Fibroblast of lung (primary cell): Measurements from ENCODE around the gene RPL19. TPM values are rescaled to one million over a fixed set of nuclear protein-coding genes. Genes with fewer than 3 reads are reported as not detected.

Experiments
- DNase-seq, 2 donors: peaks; one replicate each; pipeline versions ENCODE4 v3.0.0 to v3.0.0-alpha.2; 2010; ENCODE audit warnings: low read depth in 2 of 2
- H2AFZ ChIP-seq: 2 replicates; pipeline ENCODE4 v1.5.1; 2012; ENCODE audit warnings: low read length, control low read depth, inconsistent platforms
- H3K27ac ChIP-seq: 2 replicates; pipeline ENCODE4 v1.5.1; 2011; ENCODE audit warnings: low read length, control low read depth; ENCODE audit not compliant: insufficient read depth
- H3K27me3 ChIP-seq: 2 replicates; pipeline ENCODE4 v1.5.1; 2011; ENCODE audit warnings: mild to moderate bottlenecking, low read length; ENCODE audit not compliant: control insufficient read depth, insufficient read depth
- H3K36me3 ChIP-seq: 2 replicates; pipeline ENCODE4 v1.5.1; 2011; ENCODE audit warnings: low read length; ENCODE audit not compliant: control insufficient read depth, insufficient read depth
- H3K4me1 ChIP-seq: 2 replicates; pipeline ENCODE4 v1.5.1; 2011; ENCODE audit warnings: low read length; ENCODE audit not compliant: control insufficient read depth, insufficient read depth; ENCODE audit errors: extremely low read depth
- H3K4me2 ChIP-seq: 2 replicates; pipeline ENCODE4 v1.5.1; 2011; ENCODE audit warnings: low read length, control low read depth; ENCODE audit not compliant: insufficient read depth; ENCODE audit errors: extremely low read depth
- H3K4me3 ChIP-seq, 4 experiments: fragments of 200-600 bp in 1 of 4; sonication (generic) in 1 of 4; replicated peaks in 1 of 4; 2 replicates each; pipeline ENCODE4 v1.5.1; 2011 to 2016; ENCODE audit warnings: low read length in 4 of 4, low read depth in 3 of 4, mild to moderate bottlenecking in 3 of 4, control low read depth in 2 of 4, inconsistent platforms in 1 of 4, mixed read lengths in 1 of 4; ENCODE audit not compliant: insufficient read depth in 1 of 4; ENCODE audit errors: control extremely low read depth in 1 of 4
- H3K79me2 ChIP-seq: 2 replicates; pipeline ENCODE4 v1.5.1; 2012; ENCODE audit warnings: mild to moderate bottlenecking, low read length, inconsistent platforms; ENCODE audit not compliant: control insufficient read depth, insufficient read depth
- H3K9ac ChIP-seq: 2 replicates; pipeline ENCODE4 v1.5.1; 2011; ENCODE audit warnings: mild to moderate bottlenecking, low read length, control low read depth; ENCODE audit not compliant: insufficient read depth
- H3K9me3 ChIP-seq: 2 replicates; pipeline ENCODE4 v1.5.1; 2012; ENCODE audit warnings: low read depth, low read length; ENCODE audit not compliant: control insufficient read depth, insufficient read depth
- H4K20me1 ChIP-seq: 2 replicates; pipeline ENCODE4 v1.5.1; 2011; ENCODE audit warnings: low read length; ENCODE audit not compliant: control insufficient read depth, insufficient read depth; ENCODE audit errors: extremely low read depth
- EZH2 ChIP-seq: IDR thresholded peaks from 2 replicates; pipeline ENCODE4 v1.5.1; 2012; ENCODE audit warnings: low read length, control low read depth, mild to moderate bottlenecking; ENCODE audit errors: missing control alignments
- polyA plus RNA-seq, 2 donors: library from polyadenylated mRNA; depleted of rRNA in 1 of 2; stranded (reverse) in 1 of 2; unstranded in 1 of 2; fragments of >200 nt; gene quantifications; 2 replicates each; pipeline ENCODE4 v1.2.1, GENCODE V29; 2011 to 2012; ENCODE audit warnings: missing spikeins in 1 of 2
- total RNA-seq: library from RNA; depleted of rRNA; stranded (reverse); fragments of >200 nt; gene quantifications from 2 replicates; pipeline ENCODE4 v1.2.1, GENCODE V29; 2014
- TF ChIP-seq, protein P1 (sequence below), 2 donors: IDR thresholded peaks in 1 of 2; conservative IDR thresholded peaks in 1 of 2; 1 replicate in 1 of 2; 2 replicates in 1 of 2; pipeline ENCODE4 v1.5.1; 2011 to 2012; ENCODE audit warnings: low read length in 2 of 2, control low read depth in 1 of 2, inconsistent platforms in 1 of 2, low read depth in 1 of 2, mild to moderate bottlenecking in 1 of 2

Gene RPL19
- total and polyA plus RNA-seq, 2 donors (not counting 1 experiment from before 2014, with no cell fraction given) = 1,378 to 1,814 TPM

DNA sequence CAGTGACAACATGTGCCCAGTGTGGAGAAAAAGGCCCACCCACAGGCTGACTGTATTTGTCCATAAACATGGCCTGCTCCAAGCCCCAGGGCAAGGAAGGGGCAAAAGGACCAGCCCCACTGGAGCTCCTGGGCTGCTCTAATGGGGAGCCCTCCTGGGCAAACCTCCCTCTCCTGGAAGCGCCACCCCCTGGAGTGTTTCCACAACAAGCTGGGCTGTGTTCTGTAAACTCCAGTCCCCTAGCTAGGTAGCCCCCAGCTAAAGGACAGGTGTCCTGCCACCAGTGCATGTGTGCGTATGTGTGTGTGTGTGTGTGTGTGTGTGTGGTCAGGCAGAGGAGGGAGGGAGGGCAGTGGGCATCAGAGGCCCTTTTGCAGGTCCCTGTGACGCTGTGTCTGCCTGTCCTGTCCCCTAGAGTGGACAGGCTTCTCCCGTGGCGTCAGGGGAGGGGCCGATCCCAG, 36.9 kb downstream of the RPL19 start:
- no peak overlapping the region for H3K27ac ChIP-seq
- no peaks in the 10 kb centered on the region for H3K36me3 ChIP-seq
- DNase-seq = no peak
- H3K9ac ChIP-seq = no peak overlapping the region
- H3K4me3 ChIP-seq = no peak overlapping the region
- H3K27me3 ChIP-seq = peaks cover 7% of the 10 kb centered on the region
- no peak overlapping the region for H2AFZ ChIP-seq
- TF ChIP-seq EZH2 = no peak
- TF ChIP-seq, protein P1, sequence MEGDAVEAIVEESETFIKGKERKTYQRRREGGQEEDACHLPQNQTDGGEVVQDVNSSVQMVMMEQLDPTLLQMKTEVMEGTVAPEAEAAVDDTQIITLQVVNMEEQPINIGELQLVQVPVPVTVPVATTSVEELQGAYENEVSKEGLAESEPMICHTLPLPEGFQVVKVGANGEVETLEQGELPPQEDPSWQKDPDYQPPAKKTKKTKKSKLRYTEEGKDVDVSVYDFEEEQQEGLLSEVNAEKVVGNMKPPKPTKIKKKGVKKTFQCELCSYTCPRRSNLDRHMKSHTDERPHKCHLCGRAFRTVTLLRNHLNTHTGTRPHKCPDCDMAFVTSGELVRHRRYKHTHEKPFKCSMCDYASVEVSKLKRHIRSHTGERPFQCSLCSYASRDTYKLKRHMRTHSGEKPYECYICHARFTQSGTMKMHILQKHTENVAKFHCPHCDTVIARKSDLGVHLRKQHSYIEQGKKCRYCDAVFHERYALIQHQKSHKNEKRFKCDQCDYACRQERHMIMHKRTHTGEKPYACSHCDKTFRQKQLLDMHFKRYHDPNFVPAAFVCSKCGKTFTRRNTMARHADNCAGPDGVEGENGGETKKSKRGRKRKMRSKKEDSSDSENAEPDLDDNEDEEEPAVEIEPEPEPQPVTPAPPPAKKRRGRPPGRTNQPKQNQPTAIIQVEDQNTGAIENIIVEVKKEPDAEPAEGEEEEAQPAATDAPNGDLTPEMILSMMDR (conservative IDR thresholded peaks at IDR 0.05 in 1 of 2, IDR thresholded peaks at IDR 0.05 in 1 of 2; ENCODE audit: low read depth in 1 of 2, low read length in 2 of 2) = no peak
- H3K79me2 ChIP-seq = no peaks in the 10 kb centered on the region
- no peaks in the 10 kb centered on the region for H3K4me1 ChIP-seq
- H4K20me1 ChIP-seq = no peaks in the 10 kb centered on the region
- H3K4me2 ChIP-seq = no peak overlapping the region
- H3K9me3 ChIP-seq = no peaks in the 10 kb centered on the region

DNA sequence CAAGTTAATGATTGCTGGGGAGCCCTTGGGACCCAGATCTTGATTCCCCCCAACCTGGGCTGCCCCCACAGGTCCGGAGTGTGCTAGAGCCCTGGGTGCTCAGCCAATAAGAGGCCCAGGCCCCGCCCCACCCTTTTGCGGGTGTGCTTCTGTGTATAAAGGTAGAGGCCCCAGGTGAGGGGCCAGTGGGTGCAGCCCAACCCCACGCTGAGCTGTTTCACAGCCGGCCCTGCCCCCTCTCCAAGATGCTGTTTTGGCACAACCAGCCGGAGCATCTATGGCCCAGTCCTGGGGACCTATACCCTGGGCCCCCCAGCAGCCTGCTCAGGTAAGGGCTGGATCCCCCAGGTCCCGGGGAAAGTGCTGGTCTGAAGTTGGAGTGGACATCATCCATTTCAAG, 37.5 kb downstream of the RPL19 start:
- Histone ChIP-seq H3K4me1 (no peaks in the 10 kb centered on the region), H3K4me2 (no peak overlapping the region), H3K27ac (no peak overlapping the region), H4K20me1 (no peaks in the 10 kb centered on the region), H2AFZ (no peak overlapping the region), H3K9ac (peak overlapping the region; percentile 7), H3K36me3 (no peaks in the 10 kb centered on the region), H3K4me3 (no peak overlapping the region), H3K27me3 (peaks cover 7% of the 10 kb centered on the region), H3K9me3 (no peaks in the 10 kb centered on the region), H3K79me2 (no peaks in the 10 kb centered on the region)
- DNase-seq = no peak
- no peak for TF ChIP-seq EZH2
- TF ChIP-seq, protein P1 (conservative IDR thresholded peaks at IDR 0.05 in 1 of 2, IDR thresholded peaks at IDR 0.05 in 1 of 2; ENCODE audit: low read depth in 1 of 2, low read length in 2 of 2) = no peak

DNA sequence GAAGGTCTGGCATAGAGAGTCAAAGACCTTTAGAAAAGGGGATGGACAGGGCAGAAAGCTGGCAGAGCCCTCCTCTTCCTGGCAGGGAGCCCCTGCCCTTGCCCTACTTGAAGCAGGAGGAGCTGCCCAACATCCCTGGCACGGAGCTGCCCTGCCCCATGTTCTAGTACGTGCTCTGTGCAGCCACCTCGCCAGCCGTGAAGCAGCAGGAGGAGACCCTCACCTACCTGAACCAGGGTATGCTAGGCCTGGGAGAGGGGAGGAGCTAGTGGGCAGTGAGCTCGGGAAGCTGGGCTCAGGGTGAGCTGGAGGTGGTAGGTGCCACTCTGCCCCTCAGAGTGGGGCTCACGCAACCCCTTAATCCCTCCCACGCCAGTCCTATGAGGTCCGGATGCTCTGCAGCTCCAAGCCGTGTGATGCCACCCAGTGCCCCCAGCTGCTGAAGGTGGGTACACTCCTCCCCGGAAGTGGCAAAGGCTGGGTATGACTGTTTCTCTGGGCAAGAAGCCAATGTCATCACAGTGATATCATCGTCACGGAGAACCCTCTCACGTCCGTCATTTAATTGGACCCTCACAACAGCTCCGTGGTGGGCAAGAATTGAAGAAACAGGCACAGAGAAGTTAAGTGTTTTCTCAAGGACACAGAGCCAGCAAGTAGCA, 38.4 kb downstream of the RPL19 start:
- TF ChIP-seq, protein P1 (conservative IDR thresholded peaks at IDR 0.05 in 1 of 2, IDR thresholded peaks at IDR 0.05 in 1 of 2; ENCODE audit: low read depth in 1 of 2, low read length in 2 of 2) = no peak
- no peak for TF ChIP-seq EZH2
- Histone ChIP-seq H3K9me3 (no peaks in the 10 kb centered on the region), H3K4me2 (no peak overlapping the region), H4K20me1 (no peaks in the 10 kb centered on the region), H3K36me3 (no peaks in the 10 kb centered on the region), H3K27me3 (peaks cover 12% of the 10 kb centered on the region), H3K79me2 (no peaks in the 10 kb centered on the region), H2AFZ (no peak overlapping the region), H3K27ac (no peak overlapping the region), H3K4me3 (no peak overlapping the region), H3K4me1 (no peaks in the 10 kb centered on the region), H3K9ac (no peak overlapping the region)
- no peak for DNase-seq
